NCI-H2196 (cell line): Measurements from ENCODE around the gene MICU2.
"Not testable (repeated sequence)": the region's sequence is repeated elsewhere in the genome, so short reads cannot be mapped to it uniquely, and the experiment has no call there.

Experiments used
- DNase-seq: peaks from one replicate; lab custom pipeline; 2025; ENCODE audit not compliant: unreplicated experiment; lab: John Stamatoyannopoulos, UW

MICU2 gene

DNA sequence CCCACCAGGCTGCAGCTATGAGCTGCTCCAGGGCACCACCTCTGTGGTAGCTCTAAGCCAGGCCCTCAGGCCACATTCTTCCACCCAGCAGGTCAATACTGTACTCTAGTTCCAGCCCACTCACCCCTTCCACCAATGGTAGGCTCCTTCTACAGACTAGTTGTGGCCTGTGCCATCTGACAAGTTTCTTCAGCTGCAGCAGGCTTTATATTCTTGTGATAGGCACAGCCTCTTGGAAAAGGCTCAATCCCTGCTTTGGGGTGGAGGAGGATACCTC lies 8.5 kb downstream of the MICU2 start:
- no peak for DNase-seq

DNA sequence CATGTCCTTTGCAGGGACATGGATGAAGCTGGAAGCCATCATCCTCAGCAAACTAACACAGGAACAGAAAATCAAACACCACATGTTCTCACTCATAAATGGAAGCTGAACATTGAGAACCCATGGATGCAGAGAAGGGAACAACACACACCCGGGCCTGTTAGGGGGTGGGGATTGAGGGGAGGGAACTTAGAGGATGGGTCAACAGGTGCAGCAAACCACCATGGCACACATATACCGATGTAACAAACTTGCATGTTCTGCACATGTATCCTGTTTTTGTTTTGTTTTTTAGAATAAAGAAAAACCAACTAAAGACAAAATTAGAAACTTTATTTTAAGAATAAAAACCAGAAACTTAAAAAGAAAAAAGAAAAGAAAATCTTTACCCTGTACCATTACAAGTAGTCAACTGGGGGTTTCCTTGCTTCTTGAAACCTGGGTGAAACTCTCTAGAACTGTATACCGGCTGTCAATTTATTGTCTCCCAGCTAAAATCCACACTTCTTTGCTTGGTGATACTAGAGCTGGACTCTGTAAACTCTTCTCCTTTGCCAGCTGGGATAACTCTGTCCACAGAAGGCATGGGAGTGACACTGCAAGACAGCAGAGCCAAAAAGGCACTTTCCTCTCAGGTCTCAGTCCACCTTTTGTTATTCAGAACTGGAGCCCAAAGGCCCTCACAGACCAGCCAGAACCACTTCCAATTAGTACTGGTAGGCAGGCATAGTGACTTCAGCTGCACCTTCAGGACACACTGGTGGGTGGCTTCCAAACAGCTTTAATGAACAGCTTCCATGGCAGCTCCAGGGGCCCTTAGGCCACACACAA lies 9.0 kb downstream of the MICU2 start:
- DNase-seq: no peak

DNA sequence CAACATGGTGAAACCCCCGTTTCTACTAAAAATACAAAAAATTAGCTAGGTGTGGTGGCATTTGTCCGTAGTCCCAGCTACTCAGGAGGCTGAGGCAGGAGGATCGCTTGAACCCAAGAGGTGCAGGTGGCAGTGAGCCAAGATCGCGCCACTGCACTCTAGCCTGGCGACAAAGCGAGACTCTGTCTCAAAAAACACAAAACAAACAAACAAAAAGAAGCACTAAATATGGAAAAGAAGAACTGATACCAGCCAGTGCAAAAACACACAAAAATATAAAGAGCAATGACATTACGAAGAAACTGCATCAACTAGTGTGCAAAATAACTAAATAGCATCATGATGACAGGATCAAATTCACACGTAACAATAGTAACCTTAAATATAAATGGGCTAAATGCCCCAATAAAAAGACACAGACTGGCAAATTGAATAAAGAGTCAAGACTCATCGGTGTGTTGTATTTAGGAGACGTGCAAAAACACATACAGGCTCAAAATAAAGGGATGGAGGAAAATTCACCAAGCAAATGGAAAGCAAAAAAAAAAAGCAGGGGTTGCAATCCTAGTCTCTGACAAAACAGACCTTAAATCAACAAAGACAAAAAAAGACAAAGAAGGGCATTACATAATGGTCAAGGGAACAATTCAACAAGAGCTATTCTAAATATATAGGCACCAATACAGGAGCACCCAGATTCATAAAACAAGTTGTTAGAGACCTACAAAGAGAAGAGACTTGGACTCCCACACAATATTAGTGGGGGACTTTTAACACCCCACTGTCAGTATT lies 13.1 kb downstream of the MICU2 start:
- DNase-seq: not testable (repeated sequence)

DNA sequence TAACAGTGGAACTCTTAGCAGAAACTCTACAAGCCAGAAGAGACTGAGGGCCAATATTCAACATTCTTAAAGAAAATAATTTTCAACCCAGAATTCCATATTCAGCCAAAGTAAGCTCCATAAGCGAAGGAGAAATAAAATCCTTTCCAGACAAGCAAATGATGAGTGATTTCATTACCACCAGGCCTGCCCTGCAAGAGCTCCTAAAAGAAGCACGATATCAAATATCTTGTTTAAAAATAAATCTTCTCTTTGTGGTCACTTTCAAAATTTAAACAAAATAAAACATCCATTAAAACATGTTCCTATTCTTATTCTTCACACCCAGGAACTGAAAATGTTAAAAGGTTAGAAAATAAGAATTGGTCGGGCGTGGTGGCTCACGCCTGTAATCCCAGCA lies 13.7 kb downstream of the MICU2 start:
- no peak for DNase-seq

DNA sequence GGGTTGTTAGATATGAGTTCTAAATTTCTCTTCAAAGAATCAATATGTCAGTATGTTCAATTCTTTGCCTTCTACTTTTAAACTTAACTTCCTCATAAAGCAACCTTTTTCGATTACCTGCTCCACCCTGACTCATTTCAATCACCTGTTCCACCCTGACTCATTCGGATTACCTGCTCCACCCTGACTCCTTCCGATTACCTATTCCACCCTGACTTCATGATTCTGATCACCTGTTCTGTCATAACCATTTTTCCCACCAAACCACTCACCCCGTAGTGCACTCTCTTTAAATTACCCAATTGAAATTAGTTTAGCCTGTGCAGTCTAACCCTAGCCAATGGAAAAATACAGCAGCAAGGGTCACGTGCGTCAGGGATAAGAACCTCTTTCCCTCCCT lies 14.5 kb downstream of the MICU2 start:
- DNase-seq: not testable (repeated sequence)

DNA sequence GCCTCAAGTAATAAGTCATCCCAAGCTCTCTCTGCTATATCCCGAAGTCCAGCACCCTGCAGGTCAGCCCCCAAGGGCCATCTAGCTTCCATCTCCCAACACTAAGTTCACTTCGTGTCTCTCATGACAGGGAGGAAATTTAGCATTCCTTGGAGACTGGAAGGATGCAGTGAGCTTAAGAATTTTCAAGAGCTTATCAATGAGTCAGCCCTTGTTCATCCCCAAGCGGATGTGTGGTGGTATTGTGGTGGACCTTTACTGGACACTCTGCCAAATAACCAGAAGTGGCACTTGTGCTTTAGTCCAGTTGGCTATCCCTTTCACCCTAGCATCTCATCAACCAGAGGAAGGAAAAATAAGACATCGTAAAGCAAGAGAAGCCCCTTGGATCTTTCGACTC lies 15.6 kb downstream of the MICU2 start:
- DNase-seq: not testable (repeated sequence)

DNA sequence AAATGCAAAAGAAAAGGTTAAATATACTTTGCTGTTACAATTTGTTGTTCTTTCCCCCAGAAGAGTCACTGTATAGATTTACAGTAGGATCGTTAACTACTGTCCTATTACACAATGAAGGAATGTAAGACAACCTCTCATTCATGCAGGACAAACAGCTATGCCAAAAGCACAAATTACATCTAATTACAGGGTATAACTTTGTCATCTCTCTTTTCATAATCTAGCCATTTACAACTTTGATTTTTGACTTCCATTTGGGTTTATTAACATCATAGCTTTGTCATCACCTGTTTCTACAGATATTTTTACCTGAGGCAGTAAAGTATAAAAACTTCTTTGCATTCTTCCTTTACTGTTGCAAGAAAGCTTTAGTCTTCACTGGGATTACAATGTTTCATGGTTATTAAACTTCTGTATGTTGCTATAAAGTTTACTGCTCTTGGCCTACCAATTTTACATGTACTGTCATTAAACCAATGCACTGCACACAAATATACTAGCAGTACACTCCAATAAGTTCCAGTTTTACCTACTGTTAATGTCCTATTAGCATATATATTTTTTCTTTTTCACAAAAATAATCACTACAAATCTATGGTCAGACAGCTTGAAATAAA lies 18.9 kb downstream of the MICU2 start:
- no peak for DNase-seq

DNA sequence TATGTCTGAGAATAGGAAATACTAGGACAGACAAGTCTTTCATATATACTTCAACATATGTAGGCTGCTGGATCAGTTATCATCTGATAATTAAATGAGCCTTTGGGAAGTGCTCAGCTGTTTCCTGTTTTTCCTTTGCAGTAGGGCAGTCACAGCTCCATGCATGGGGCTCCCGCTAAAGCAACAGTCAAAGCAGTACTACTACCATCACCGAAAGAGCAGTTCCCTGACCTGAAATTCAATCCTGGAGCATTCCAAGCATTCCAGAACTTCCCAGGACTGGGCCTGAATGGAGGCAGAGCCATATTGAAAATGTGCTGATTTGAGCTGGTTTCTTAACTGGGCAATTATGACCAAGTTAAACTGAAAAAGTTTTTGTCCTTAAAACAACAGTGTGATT lies 20.5 kb downstream of the MICU2 start:
- DNase-seq: no peak

DNA sequence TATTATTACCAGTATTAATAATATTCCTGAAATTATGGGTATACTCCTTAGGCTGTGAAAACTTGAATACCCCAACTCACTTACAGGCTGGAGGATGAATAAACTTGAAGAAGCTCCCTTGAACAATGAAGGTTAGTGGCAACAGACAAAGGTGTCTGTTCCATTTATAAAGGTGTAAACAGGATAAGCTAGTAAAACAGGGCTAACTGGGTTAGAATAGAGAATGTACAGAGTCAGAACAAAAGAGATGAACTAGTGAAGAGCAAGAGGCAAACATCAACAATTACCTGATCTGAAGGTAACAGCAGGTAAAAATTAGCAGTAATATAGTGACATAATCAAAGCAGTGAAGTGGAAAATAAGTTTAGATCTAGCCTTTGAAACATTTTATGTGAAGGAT lies 23.2 kb downstream of the MICU2 start:
- no peak for DNase-seq

DNA sequence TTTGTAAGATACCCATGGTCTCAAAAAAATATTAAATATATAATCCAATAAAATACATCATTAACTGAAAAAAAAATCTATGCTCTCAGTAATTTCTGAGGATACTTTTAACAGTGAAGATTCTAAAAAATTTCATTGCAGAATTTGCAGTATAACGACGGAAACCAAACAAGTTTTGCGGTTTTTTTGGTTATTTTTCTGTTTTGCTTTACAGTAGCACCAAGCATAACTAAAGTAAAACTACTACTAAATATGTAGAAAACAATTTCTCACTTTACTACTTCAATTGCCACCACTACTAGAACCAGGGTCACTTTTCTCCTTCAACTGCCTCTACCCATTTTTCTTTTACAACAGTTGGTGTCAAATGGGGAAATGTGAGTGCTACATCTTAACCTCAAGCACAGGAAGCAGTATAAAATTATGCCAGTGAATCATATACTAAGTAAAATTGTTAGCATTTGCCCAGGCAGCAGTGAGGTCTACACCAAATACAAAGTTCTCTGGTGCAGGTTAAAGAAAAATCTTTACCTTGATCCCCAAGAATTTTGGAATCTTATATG lies 24.1 kb downstream of the MICU2 start:
- no peak for DNase-seq

DNA sequence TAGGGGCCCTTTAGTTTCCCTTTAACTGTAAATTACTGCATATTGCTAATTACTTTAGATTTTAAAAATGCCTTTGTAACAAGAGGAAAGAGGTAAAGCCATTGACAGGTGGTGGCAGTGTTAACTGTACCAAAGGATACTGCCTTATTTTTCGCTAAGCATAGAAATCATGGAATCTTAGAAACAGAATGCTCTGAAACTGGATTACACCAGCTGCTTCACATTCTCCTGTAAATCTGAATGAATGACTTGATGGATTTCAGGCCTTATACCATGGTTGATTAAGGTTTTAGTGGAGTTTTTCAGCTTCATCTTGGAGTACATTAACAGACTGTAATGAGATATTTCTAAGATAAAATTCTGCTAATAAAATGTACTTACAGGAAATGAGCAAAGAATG lies 25.2 kb downstream of the MICU2 start:
- no peak for DNase-seq

DNA sequence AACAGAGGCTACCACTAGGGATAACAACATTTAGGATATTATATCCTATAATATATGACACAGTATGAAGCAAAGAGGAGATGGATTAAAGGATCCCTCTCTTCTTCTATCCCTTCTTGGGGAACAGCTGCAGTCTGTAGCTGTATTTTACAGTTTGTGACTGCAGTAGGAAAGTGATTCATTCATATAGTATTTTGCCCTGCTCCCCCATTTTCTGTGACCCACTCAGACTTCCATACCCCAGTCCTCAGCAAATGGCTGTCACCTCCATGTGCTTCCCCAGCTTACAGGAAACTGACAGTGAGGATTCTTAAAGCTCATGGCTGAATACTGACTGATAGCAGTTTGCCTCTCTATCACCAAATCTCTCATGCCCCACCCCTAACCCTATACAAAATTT lies 27.5 kb downstream of the MICU2 start:
- no peak for DNase-seq

DNA sequence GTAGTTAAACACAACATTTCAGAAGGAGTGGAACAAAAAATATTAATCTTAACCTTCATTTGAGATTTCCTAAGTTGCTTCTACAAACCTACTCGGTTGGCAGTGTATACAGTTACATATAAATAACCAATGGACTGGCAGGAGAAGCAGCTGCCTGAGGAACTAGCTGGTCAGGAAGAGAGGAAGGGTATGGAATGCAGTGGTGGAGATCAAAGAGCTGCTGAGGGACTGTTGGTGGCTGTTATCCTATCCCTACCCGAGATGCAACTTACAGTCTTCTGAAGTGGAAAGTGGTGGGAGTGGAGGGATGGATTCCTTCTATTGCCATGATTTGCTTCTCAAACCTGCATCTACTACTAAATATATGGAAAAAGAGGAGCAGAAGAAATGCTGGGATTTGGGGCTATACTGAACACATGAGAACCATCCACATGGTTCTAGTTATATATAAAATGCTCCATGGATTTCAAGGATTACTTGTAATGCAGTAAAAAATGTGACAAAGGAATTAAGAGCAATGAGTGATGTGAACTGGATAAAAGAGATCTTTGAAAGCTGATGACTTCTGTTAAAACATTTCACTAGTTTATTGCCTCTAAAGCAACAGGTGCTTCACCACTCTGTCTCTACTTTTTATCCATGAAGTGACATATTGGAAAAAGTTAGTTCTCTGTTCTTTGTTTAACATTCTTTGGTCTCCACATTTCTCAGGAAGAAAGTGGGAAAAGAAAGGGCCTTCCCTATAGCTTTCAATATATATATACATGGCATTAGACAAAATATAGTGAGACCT lies 29.9 kb downstream of the MICU2 start:
- no peak for DNase-seq

DNA sequence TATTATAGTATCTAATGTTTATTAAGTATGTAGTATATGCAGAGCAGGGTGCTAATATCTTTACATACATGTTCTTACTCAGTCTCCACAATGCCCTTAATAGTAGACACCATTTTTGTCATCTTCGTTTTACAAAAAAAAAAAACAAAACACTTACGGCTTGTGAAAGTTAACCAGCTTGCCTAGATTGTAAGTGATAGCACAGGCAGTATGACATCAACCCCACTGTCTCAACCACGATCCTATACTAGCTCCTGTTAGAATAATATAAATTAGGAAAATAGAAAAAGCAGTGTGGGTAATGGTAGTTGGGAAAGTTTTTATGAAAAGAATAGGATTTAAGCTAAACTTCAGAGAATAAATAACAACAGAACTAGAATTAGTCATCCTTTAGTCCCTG lies 34.3 kb downstream of the MICU2 start:
- no peak for DNase-seq

DNA sequence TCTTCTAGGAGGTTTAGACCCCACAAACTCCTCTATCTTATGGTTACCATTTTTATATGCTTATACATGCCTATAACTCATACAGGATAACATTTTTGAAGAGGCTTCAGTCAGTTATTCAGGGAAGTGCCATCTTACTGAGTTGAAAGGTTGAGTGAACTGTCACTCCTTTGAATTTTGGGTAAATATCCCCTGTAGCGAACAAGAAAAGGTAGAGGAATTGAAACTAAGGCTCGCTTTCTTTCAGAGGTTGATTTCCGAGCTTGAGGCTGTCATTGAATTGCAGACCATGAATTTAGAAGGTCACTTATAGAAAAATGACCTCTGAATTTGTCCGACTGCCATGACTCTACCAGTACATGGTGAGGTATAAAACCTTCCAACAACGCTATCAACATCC lies 35.1 kb downstream of the MICU2 start:
- DNase-seq: no peak

DNA sequence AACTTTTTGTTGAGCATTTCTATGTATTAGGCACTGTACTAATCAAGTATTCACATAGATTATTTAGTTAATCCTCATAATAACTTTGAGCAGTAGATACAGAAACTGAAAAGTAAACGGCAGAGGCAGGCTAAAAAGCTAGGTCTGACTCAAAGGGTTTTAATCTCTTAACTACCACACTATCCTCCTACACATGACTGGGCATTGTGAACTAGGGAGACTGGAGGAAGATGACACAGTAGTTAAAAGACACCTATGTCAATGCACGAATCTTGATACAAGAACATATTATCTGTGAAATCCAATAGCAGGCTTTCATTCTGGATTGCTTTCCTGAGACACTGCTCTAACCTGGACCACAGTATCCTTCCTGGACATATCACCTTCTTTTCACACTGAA lies 36.3 kb downstream of the MICU2 start:
- DNase-seq: no peak

DNA sequence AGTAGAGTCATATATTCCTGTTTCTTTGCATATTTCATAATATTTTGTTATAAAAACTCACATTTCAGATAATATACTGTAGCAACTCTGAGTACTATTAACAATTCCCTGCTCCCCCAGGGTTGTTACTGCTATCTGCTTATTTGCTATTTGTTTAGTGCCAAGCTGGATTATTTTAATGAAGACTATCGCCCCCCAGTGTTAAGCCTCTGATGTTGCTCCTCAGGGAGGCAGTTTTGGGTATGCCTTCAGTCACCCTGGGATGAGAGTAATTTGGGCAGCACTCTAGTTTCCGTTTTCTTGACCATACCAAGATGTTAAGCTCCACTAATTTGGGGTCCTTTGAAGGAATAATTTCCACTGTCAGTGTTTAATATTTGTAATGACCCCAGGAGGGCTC lies 46.0 kb downstream of the MICU2 start:
- no peak for DNase-seq

DNA sequence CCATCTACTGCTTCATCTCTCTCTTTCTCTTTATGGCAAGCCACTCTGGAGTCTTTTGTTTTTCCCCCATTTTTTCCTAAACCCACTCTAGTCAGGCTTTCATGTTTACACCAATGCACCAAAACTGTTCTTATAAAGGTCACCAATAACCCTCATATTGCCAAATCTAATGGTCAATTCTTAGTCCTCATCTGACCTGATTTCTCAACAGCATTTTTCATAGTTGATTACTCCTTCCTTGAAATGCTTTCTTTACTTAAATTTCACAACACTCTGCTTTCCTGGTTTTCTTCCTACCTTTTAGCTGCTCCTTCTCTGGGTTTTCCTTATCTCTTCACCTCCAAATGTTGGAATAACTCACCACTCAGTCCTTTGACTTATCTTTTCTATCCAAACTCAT lies 47.9 kb downstream of the MICU2 start:
- DNase-seq: no peak

DNA sequence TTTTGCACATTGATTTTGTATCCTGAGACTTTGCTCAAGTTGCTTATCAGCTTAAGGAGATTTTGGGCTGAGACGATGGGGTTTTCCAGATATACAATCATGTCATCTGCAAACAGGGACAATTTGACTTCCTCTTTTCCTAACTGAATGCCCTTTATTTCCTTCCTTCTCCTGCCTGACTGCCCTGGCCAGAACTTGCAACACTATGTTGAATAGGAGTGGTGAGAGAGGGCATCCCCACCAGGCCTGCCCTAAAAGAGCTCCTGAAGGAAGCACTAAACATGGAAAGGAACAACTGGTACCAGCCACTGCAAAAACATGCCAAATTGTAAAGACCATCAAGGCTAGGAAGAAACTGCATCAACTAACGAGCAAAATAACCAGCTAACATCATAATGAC lies 50.7 kb downstream of the MICU2 start:
- not testable (repeated sequence) for DNase-seq

DNA sequence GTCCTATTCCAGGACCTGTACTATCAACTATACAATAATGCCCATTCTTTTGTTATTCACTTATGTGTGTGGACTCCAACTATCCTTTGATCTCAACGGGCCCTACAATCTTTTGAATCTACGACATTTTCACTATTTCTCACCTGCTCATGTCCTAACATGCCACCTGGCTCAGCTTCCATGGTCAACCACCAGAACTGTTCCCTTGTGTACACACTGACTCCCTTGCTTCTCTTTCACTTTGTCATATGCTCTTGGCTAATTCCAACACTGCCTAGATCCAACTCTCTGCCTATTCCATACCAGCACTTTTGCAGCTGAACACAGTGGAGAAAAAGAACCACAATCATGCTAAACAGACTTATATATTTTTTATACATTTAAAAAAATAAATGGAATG lies 53.1 kb downstream of the MICU2 start:
- no peak for DNase-seq

DNA sequence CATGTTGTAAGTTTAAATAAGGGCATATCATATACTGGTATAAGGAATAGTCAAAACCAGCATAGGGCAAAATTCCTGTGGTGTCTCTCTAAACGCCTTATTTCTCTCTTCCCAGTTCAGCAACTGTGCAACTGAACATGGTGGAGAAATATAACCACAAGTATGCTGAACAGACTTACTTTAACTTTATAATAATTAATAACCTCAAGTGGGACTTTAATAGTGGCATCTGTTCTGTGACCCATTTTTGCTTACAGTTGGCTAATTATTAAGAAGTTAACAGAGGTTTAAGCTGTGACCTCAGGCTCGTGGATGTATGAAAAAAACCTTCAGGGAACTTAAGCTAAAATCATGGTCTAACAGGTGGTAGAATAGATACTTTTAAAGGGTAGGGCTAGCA lies 54.3 kb downstream of the MICU2 start:
- DNase-seq: no peak
